GM12873 (cell line): ENCODE results near the gene CDC20B.

Experiments used
- TF ChIP-seq, protein P1 (sequence below): IDR thresholded peaks from 2 replicates; pipeline ENCODE4 v1.5.1; 2012; ENCODE audit warnings: low read depth, mild to moderate bottlenecking, moderate library complexity, low read length, control low read depth; ENCODE audit not compliant: insufficient read depth; ENCODE audit errors: missing control alignments

Gene CDC20B

DNA sequence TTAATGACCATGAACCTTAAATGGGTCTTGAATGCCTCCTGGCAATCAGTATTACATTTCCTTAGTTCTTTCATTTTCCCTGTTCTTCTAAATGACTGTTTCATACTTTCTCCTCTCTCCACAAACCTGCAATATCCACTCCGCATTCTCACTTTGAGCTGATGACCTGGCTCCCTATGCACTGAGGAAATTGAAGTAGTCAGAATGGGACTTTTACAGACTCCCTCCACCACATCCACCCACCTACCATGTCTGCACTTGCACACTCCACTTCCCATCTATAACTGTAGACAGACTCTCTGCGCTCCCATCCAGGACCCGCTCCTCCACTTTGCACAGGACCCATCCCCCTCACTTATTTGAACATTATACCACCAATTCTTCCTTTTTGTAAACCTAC is 106.7 kb downstream of the CDC20B start:
- TF ChIP-seq, protein P1, sequence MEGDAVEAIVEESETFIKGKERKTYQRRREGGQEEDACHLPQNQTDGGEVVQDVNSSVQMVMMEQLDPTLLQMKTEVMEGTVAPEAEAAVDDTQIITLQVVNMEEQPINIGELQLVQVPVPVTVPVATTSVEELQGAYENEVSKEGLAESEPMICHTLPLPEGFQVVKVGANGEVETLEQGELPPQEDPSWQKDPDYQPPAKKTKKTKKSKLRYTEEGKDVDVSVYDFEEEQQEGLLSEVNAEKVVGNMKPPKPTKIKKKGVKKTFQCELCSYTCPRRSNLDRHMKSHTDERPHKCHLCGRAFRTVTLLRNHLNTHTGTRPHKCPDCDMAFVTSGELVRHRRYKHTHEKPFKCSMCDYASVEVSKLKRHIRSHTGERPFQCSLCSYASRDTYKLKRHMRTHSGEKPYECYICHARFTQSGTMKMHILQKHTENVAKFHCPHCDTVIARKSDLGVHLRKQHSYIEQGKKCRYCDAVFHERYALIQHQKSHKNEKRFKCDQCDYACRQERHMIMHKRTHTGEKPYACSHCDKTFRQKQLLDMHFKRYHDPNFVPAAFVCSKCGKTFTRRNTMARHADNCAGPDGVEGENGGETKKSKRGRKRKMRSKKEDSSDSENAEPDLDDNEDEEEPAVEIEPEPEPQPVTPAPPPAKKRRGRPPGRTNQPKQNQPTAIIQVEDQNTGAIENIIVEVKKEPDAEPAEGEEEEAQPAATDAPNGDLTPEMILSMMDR = no peak

DNA sequence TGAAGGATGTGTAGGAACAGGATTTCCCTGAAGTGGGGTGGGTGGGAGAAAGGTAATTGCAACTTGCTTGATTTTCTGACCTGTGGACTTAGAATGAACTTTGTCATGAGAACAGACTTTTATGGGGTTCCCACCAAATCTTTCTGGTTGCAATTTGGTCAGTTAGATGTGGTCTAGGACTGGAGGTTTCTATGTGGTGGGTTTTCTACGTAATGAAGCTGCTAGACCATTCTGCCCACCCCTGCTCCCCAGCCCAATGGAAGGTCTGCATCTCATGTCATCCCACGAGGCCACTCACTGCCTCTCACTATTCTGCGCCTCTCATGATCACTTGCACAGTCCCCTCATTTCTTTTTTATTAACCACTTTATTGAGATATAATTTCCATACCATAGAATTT is 108.5 kb downstream of the CDC20B start:
- TF ChIP-seq, protein P1 = no peak

DNA sequence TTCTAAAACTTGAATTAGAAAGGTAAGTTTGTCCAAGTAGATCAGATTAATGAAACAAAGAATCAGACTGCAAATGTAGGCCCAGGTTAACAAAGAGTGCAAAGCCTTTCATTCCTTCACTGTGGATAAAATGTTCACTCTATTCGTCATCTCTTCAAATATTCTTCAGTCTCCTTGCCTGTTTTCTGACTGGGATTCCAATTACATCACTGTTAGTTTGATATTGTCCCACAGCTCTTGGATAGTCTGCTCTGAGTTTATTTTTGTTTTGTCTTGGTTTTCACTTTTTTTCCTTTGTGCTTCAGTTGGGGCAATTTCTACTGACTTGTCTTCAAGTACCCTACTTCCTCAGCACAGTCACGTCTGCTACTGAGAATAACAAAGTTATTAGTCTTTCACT is 109.1 kb downstream of the CDC20B start:
- TF ChIP-seq, protein P1 = no peak

DNA sequence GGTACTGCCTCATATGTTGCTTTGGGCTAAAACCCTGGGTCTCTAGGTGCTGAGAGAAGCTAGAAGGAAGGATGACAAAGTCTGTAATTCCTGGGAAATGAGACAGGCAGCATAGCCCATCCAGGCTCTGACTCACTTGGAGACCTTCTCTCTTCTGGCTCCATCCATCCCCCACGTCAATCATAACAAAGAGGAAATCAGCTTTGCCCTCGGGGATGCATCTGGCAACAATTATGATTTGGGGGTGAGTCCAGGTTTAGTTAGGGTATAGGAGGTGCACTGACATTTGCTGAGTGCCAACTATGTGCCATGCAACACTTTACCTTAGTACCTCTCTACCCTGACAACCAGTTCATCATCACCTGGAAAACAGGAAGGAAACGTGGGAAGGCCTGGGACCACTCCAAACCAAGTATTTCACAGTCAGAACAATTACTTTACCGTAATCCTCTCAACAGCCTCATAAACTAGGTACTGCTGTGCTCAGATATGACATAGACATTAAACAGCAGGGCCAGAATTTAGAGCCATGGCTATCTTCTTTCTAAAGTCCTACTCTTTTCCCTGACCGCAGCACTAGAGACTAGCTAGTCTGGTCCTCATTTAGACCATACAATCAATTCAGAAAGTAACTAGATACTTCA is 109.6 kb downstream of the CDC20B start:
- TF ChIP-seq, protein P1 = no peak
